Astrocyte (in vitro differentiated cells and primary cell): ENCODE data around the gene SHFL. TPM values are rescaled to one million over a fixed set of nuclear protein-coding genes. Genes with fewer than 3 reads are reported as not detected.

ENCODE experiments used
- DNase-seq: peaks from one replicate; pipeline ENCODE4 v3.0.0-alpha.2; 2010; ENCODE audit warnings: low read depth
- FAIRE-seq: peaks from 2 replicates; lab custom pipeline; 2011; peaks lifted over from hg19 to GRCh38; lab: Jason Lieb, UNC
- H2AFZ ChIP-seq: 2 replicates; pipeline ENCODE4 v1.6.0; 2012; ENCODE audit warnings: low read depth, low read length, inconsistent platforms
- H3K27ac ChIP-seq: 2 replicates; pipeline ENCODE4 v1.5.1; 2011; ENCODE audit warnings: low read depth, low read length, inconsistent platforms
- H3K27me3 ChIP-seq: 2 replicates; pipeline ENCODE4 v1.6.0; 2011; ENCODE audit warnings: low read length, inconsistent platforms; ENCODE audit not compliant: insufficient read depth
- H3K36me3 ChIP-seq: 2 replicates; pipeline ENCODE4 v1.5.1; 2011; ENCODE audit warnings: low read length, inconsistent platforms; ENCODE audit not compliant: insufficient read depth
- H3K4me1 ChIP-seq: 2 replicates; pipeline ENCODE4 v1.5.1; 2011; ENCODE audit warnings: low read length, inconsistent platforms; ENCODE audit not compliant: insufficient read depth
- H3K4me2 ChIP-seq: 2 replicates; pipeline ENCODE4 v1.6.0; 2012; ENCODE audit warnings: low read length, inconsistent platforms
- H3K4me3 ChIP-seq: 2 replicates; pipeline ENCODE4 v1.5.1; 2011; ENCODE audit warnings: low read depth, mild to moderate bottlenecking, low read length, inconsistent platforms; ENCODE audit not compliant: insufficient read depth
- H3K79me2 ChIP-seq: 2 replicates; pipeline ENCODE4 v1.6.0; 2012; ENCODE audit warnings: mild to moderate bottlenecking, low read length, inconsistent platforms; ENCODE audit not compliant: insufficient read depth
- H3K9ac ChIP-seq: 2 replicates; pipeline ENCODE4 v1.6.0; 2012; ENCODE audit warnings: mild to moderate bottlenecking, low read length, inconsistent platforms
- H3K9me3 ChIP-seq: 2 replicates; pipeline ENCODE4 v1.5.1; 2012; ENCODE audit warnings: low read depth, mild to moderate bottlenecking, low read length, inconsistent platforms; ENCODE audit not compliant: insufficient read depth
- H4K20me1 ChIP-seq: 2 replicates; pipeline ENCODE4 v1.6.0; 2012; ENCODE audit warnings: low read length, inconsistent platforms; ENCODE audit not compliant: insufficient read depth
- H3K27ac Mint-ChIP-seq: one replicate; pipeline ENCODE4 v1.8.0; 2021; ENCODE audit warnings: mild to moderate bottlenecking, mixed read lengths; ENCODE audit not compliant: unreplicated experiment
- H3K27me3 Mint-ChIP-seq: one replicate; pipeline ENCODE4 v1.8.0; 2021; ENCODE audit warnings: low read depth, mixed read lengths; ENCODE audit not compliant: unreplicated experiment
- H3K36me3 Mint-ChIP-seq: one replicate; pipeline ENCODE4 v1.8.0; 2021; ENCODE audit warnings: low read depth, mixed read lengths; ENCODE audit not compliant: unreplicated experiment
- H3K4me1 Mint-ChIP-seq: one replicate; pipeline ENCODE4 v1.8.0; 2021; ENCODE audit warnings: low read depth, mixed read lengths; ENCODE audit not compliant: unreplicated experiment
- H3K4me3 Mint-ChIP-seq: one replicate; pipeline ENCODE4 v1.8.0; 2021; ENCODE audit warnings: mild to moderate bottlenecking, moderate library complexity, mixed read lengths; ENCODE audit not compliant: unreplicated experiment
- H3K9me3 Mint-ChIP-seq: one replicate; pipeline ENCODE4 v1.8.0; 2021; ENCODE audit warnings: mild to moderate bottlenecking, mixed read lengths; ENCODE audit not compliant: unreplicated experiment
- EZH2 ChIP-seq: IDR thresholded peaks from 2 replicates; pipeline ENCODE4 v1.6.1; 2012; ENCODE audit warnings: mild to moderate bottlenecking, low read length, inconsistent platforms; ENCODE audit not compliant: insufficient read depth
- total RNA-seq: library from RNA; stranded (reverse); gene quantifications from 2 replicates; pipeline ENCODE4 v1.2.1, GENCODE V29; 2021
- TF ChIP-seq, protein P1 (sequence below): IDR thresholded peaks from 2 replicates; pipeline ENCODE4 v1.5.1; 2011; ENCODE audit warnings: low read depth, mild to moderate bottlenecking, inconsistent platforms, low read length, moderate library complexity; ENCODE audit not compliant: insufficient read depth

The SHFL gene
- total RNA-seq, 1 donor from 2014 or later, result 73.5 TPM

DNA sequence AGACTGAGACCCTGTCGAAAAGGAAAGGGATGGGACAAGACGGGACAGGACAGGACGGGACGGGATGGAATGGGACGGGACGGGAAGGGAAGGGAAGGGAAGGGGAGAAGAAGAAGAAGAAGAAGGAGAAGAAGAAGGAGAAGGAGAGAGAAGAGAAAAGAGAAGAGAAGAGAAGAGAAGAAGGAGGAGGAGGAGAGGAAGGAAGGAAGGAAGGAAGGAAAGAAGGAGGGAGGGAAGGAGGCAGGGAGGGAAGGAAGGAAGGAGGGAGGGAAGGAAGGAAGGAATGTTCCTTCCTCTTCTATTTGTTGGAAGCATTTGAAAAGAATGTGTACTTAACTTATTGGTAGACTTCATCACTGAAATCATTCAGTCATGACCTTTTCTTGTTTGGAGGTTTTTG, 9.6 kb upstream of the SHFL start:
- no peak overlapping the region for H3K4me3 ChIP-seq
- Mint-ChIP-seq H3K4me1 (no peaks in the 10 kb centered on the region), H3K27ac (no peak overlapping the region), H3K36me3 (no peaks in the 10 kb centered on the region), H3K27me3 (peaks cover 48% of the 10 kb centered on the region), H3K9me3 (peaks cover 2% of the 10 kb centered on the region), H3K4me3 (no peak overlapping the region)
- H3K4me2 ChIP-seq, result no peak overlapping the region
- H3K36me3 ChIP-seq, result no peaks in the 10 kb centered on the region
- no peak overlapping the region for H3K9ac ChIP-seq
- DNase-seq (no peak), FAIRE-seq (no peak)
- H3K79me2 ChIP-seq, result no peaks in the 10 kb centered on the region
- no peaks in the 10 kb centered on the region for H4K20me1 ChIP-seq
- H3K27me3 ChIP-seq, result peaks cover 2% of the 10 kb centered on the region
- no peak for TF ChIP-seq EZH2
- TF ChIP-seq, protein P1, sequence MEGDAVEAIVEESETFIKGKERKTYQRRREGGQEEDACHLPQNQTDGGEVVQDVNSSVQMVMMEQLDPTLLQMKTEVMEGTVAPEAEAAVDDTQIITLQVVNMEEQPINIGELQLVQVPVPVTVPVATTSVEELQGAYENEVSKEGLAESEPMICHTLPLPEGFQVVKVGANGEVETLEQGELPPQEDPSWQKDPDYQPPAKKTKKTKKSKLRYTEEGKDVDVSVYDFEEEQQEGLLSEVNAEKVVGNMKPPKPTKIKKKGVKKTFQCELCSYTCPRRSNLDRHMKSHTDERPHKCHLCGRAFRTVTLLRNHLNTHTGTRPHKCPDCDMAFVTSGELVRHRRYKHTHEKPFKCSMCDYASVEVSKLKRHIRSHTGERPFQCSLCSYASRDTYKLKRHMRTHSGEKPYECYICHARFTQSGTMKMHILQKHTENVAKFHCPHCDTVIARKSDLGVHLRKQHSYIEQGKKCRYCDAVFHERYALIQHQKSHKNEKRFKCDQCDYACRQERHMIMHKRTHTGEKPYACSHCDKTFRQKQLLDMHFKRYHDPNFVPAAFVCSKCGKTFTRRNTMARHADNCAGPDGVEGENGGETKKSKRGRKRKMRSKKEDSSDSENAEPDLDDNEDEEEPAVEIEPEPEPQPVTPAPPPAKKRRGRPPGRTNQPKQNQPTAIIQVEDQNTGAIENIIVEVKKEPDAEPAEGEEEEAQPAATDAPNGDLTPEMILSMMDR, result no peak
- no peak overlapping the region for H3K27ac ChIP-seq
- no peaks in the 10 kb centered on the region for H3K4me1 ChIP-seq
- no peaks in the 10 kb centered on the region for H3K9me3 ChIP-seq
- H2AFZ ChIP-seq, result no peak overlapping the region

DNA sequence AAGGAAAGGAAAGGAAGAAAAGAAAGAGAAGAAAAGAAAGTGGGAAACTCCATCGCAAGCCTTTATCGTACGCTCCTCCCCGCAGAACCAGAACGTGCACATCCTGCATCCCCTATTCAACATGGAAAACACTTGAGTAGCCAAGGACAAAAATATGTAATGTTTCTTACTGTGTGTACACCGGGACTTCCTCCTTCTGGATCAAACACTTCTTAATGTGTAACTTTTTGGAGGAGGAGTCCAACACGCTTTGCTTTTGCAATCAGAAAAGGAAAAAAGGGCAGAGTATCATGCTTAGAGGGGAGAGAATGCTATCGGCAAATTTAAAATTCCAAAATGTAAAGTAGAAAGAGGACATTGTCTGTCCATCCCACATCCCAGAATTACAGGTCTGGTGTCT, 7.8 kb upstream of the SHFL start:
- FAIRE-seq, result no peak
- Mint-ChIP-seq H3K9me3 (no peaks in the 10 kb centered on the region), H3K27me3 (peaks cover 47% of the 10 kb centered on the region)

DNA sequence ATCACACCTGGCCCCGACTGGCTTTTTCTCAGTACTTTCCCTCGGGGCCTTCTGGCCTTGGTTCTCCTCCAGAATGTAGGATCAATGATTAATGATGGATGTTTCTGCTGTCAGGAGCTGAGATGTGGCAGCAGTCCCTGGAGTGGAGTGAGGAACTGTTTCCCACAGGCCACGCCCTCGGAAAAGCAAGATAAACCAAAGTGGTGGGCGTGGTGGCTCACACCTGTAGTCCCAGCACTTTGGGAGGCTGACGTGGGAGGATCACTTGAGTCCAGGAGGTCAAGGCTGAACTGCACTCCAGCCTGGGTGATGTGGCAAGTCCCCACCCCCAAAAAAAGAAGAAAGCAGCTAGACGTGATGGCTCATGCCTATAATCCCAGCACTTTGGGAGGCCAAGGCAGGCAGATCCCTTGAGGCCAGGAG, 7.1 kb upstream of the SHFL start:
- H3K79me2 ChIP-seq, result no peaks in the 10 kb centered on the region
- no peaks in the 10 kb centered on the region for H3K36me3 ChIP-seq
- FAIRE-seq, result no peak
- no peak for DNase-seq
- no peak overlapping the region for H3K27ac ChIP-seq
- H3K4me3 ChIP-seq, result no peak overlapping the region
- no peak for TF ChIP-seq EZH2
- TF ChIP-seq, protein P1, result no peak
- no peak overlapping the region for H3K9ac ChIP-seq
- H4K20me1 ChIP-seq, result no peaks in the 10 kb centered on the region
- Mint-ChIP-seq H3K27ac (no peak overlapping the region), H3K4me3 (no peak overlapping the region), H3K9me3 (no peaks in the 10 kb centered on the region), H3K36me3 (no peaks in the 10 kb centered on the region), H3K4me1 (no peaks in the 10 kb centered on the region), H3K27me3 (peaks cover 46% of the 10 kb centered on the region)
- H3K9me3 ChIP-seq, result no peaks in the 10 kb centered on the region
- no peaks in the 10 kb centered on the region for H3K4me1 ChIP-seq
- peaks cover 2% of the 10 kb centered on the region for H3K27me3 ChIP-seq
- H3K4me2 ChIP-seq, result no peak overlapping the region
- H2AFZ ChIP-seq, result no peak overlapping the region

More for the DNA sequence above, 7.8 kb upstream of the SHFL start:
- H3K36me3 Mint-ChIP-seq, result no peaks in the 10 kb centered on the region
- Histone ChIP-seq H3K4me2 (no peak overlapping the region), H3K9ac (no peak overlapping the region), H4K20me1 (no peaks in the 10 kb centered on the region), H3K27me3 (peaks cover 2% of the 10 kb centered on the region), H3K79me2 (no peaks in the 10 kb centered on the region), H3K4me3 (no peak overlapping the region), H3K27ac (no peak overlapping the region), H3K9me3 (no peaks in the 10 kb centered on the region), H3K4me1 (no peaks in the 10 kb centered on the region), H2AFZ (no peak overlapping the region), H3K36me3 (no peaks in the 10 kb centered on the region)
- DNase-seq, result no peak
- TF ChIP-seq, protein P1, result no peak
- no peak for TF ChIP-seq EZH2
- H3K4me1 Mint-ChIP-seq, result no peaks in the 10 kb centered on the region
- no peak overlapping the region for H3K27ac Mint-ChIP-seq
- no peak overlapping the region for H3K4me3 Mint-ChIP-seq
